ENCODE data around the gene PRRT1B.

Gene PRRT1B

DNA sequence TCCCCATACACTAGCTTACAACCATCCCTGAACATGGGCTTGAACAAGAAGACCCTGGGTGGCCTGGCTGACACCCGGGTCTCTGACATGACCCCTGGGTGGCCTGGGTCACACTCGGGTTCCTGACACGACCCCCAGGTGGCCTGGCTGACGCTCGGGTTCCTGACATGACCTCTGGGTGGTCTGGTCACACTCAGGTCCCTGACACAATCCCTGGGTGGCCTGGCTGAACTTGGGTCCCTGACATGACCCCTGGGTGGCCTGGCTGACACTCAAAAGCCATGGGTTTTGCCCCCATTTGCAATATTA, 38.0 kb downstream of the PRRT1B start:
- Histone ChIP-seq H3K27ac (ENCODE audit: low read length) (no peak overlapping the region), H3K4me3 (ENCODE audit: low read length in 2 of 2) (no peak overlapping the region), H3K36me3 (ENCODE audit: control insufficient read depth in 2 of 2, insufficient read depth in 2 of 2, low read length in 2 of 2) (peaks cover 37 to 51% of the 10 kb centered on the region in 2 donors), H3K9ac (ENCODE audit: low read length in 2 of 2) (no peak overlapping the region), H3K4me1 (ENCODE audit: control insufficient read depth, insufficient read depth, low read length) (no peaks in the 10 kb centered on the region), H3K27me3 (ENCODE audit: control insufficient read depth in 1 of 2, insufficient read depth in 2 of 2, low read length in 2 of 2) (no peaks in the 10 kb centered on the region), H3K9me3 (ENCODE audit: control insufficient read depth in 2 of 2, low read length in 2 of 2) (no peaks in the 10 kb centered on the region)

DNA sequence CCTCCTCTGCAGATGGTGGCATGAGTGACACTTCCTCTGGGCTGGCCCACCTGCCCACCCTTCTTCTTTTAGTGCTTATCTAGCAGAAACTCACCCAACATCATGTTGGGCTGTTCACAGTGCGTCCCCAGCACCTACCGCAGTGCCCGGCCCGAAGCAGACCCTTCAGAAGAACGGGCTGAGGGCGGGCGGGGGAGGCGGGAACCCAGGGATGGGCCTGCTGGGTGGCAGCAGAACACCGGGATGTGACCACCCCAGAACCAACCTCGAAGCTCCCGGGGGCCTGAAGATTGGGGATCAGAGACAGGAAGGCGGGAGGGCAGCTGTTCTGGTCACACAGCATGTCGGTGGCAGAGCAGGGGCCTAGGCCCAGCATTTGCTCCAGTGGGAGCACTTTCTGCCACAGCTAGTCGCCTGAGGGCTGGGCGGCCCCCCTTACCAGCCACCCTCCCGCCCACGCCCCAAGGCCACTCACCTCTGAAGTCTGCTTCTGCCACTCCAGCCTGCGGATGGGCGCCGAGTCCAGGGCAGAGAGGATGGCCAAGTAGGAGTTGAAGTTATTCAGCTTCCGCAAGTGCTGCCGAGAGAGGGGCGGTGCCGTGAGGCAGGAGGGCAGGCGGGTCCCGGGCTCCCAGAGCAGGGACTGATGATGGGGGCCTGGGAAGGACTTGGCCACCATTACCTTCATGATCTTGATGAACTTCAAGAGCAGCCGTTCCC, 38.7 kb downstream of the PRRT1B start:
- Histone ChIP-seq H3K27me3 (ENCODE audit: control insufficient read depth in 1 of 2, insufficient read depth in 2 of 2, low read length in 2 of 2) (no peaks in the 10 kb centered on the region), H3K36me3 (ENCODE audit: control insufficient read depth in 2 of 2, insufficient read depth in 2 of 2, low read length in 2 of 2) (peaks cover 38 to 58% of the 10 kb centered on the region in 2 donors), H3K27ac (ENCODE audit: low read length) (no peak overlapping the region), H3K9ac (ENCODE audit: low read length in 2 of 2) (no peak overlapping the region), H3K4me3 (ENCODE audit: low read length in 2 of 2) (no peak overlapping the region), H3K9me3 (ENCODE audit: control insufficient read depth in 2 of 2, low read length in 2 of 2) (no peaks in the 10 kb centered on the region), H3K4me1 (ENCODE audit: control insufficient read depth, insufficient read depth, low read length) (no peaks in the 10 kb centered on the region)

DNA sequence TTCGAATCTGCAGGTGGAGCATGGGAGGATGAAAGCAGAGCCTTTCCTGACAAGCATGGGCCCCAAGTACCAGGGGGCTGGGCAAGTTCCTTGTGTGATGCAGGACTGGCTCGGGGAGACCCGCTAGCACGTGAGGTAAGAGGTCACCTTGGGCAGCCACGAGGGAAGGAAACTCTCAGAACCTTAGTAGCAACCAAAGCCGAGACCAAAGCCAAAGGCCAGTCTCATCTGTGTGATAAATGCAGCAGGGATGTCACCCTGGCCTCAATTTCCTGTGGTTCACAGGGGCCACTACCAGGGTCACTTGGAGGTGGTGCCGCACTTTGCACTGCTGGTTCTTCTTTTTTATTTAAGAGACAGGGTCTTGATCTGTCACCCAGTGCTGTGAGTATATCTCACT, 39.5 kb downstream of the PRRT1B start:
- Histone ChIP-seq H3K27ac (ENCODE audit: low read length) (no peak overlapping the region), H3K27me3 (ENCODE audit: control insufficient read depth in 1 of 2, insufficient read depth in 2 of 2, low read length in 2 of 2) (no peaks in the 10 kb centered on the region), H3K9me3 (ENCODE audit: control insufficient read depth in 2 of 2, low read length in 2 of 2) (no peaks in the 10 kb centered on the region), H3K4me1 (ENCODE audit: control insufficient read depth, insufficient read depth, low read length) (no peaks in the 10 kb centered on the region), H3K9ac (ENCODE audit: low read length in 2 of 2) (no peak overlapping the region), H3K36me3 (ENCODE audit: control insufficient read depth in 2 of 2, insufficient read depth in 2 of 2, low read length in 2 of 2) (peaks cover 34 to 61% of the 10 kb centered on the region in 2 donors), H3K4me3 (ENCODE audit: low read length in 2 of 2) (no peak overlapping the region)

DNA sequence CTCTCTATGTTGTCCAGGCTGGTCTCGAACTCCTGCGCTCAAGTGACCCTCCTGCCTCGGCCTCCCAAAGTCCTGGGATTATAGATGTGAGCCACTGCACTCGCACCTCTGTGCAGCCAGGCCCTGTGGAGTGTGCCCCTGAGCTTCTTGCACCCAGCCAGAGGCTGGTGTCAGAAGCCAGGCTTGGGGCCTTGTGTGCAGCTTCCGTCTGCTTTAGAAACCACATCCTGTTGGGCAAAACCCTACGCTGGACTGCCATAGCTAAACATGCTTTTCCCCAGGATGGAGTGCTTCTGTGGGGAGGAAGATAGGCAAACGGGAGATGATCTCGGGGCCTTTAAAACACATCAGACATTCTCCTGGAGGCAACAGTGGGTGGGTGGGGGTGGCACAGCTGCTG, 40.1 kb downstream of the PRRT1B start:
- Histone ChIP-seq H3K4me1 (ENCODE audit: control insufficient read depth, insufficient read depth, low read length) (no peaks in the 10 kb centered on the region), H3K4me3 (ENCODE audit: low read length in 2 of 2) (no peak overlapping the region), H3K36me3 (ENCODE audit: control insufficient read depth in 2 of 2, insufficient read depth in 2 of 2, low read length in 2 of 2) (peaks cover 34 to 63% of the 10 kb centered on the region in 2 donors), H3K9me3 (ENCODE audit: control insufficient read depth in 2 of 2, low read length in 2 of 2) (no peaks in the 10 kb centered on the region), H3K9ac (ENCODE audit: low read length in 2 of 2) (no peak overlapping the region), H3K27ac (ENCODE audit: low read length) (no peak overlapping the region), H3K27me3 (ENCODE audit: control insufficient read depth in 1 of 2, insufficient read depth in 2 of 2, low read length in 2 of 2) (no peaks in the 10 kb centered on the region)

DNA sequence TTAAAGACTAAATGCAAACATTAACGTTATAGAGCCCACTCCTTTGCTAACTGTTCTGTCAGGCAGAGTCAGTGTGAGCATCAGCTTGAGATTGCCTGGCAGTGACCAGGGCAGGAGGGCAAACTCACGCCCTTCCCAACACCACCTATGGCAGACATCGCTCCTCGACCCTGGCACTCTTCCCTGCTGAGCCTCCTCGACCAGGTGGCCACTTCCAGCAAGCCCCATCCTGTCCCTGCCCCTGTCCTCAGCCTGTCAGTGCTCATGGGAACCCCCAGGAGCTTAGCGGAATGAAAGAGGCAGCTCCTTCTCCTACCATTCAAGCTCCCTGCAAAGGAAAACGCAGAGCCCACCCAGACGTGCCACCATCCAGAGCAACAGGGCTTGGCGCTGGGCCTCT, 42.0 kb downstream of the PRRT1B start:
- H3K27me3 ChIP-seq (ENCODE audit: control insufficient read depth in 1 of 2, insufficient read depth in 2 of 2, low read length in 2 of 2): no peaks in the 10 kb centered on the region
- H3K27ac ChIP-seq (ENCODE audit: low read length): no peak overlapping the region
- H3K9ac ChIP-seq (ENCODE audit: low read length in 2 of 2): no peak overlapping the region
- no peaks in the 10 kb centered on the region for H3K9me3 ChIP-seq (ENCODE audit: control insufficient read depth in 2 of 2, low read length in 2 of 2)
- peaks cover 33 to 55% of the 10 kb centered on the region in 2 donors for H3K36me3 ChIP-seq (ENCODE audit: control insufficient read depth in 2 of 2, insufficient read depth in 2 of 2, low read length in 2 of 2)
- H3K4me1 ChIP-seq (ENCODE audit: control insufficient read depth, insufficient read depth, low read length): no peaks in the 10 kb centered on the region
- no peak overlapping the region for H3K4me3 ChIP-seq (ENCODE audit: low read length in 2 of 2)

DNA sequence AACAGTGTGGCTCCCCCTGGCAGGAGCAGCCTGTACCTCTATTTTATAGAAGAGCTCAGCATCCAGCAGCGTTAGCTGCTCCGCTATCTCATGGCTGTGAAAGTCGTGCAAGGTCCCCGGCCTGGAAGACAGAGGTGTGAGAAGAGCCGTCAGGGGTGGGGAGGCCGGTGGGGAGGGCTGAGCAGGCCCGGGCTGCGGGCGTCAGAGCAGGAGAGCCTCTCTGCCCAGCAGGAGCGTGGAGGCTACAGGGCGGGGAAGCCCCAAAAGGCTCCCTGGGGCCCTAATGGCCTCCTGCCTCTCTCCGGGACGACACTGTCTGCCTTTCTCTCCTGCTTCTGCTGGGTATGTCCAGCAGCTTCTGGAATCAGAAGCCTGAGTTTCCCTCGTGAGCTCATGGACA, 42.6 kb downstream of the PRRT1B start:
- H3K9me3 ChIP-seq (ENCODE audit: control insufficient read depth in 2 of 2, low read length in 2 of 2): no peaks in the 10 kb centered on the region
- no peaks in the 10 kb centered on the region for H3K4me1 ChIP-seq (ENCODE audit: control insufficient read depth, insufficient read depth, low read length)
- no peaks in the 10 kb centered on the region for H3K27me3 ChIP-seq (ENCODE audit: control insufficient read depth in 1 of 2, insufficient read depth in 2 of 2, low read length in 2 of 2)
- no peak overlapping the region for H3K27ac ChIP-seq (ENCODE audit: low read length)
- H3K9ac ChIP-seq (ENCODE audit: low read length in 2 of 2): no peak overlapping the region
- no peak overlapping the region for H3K4me3 ChIP-seq (ENCODE audit: low read length in 2 of 2)
- peaks cover 29 to 52% of the 10 kb centered on the region in 2 donors for H3K36me3 ChIP-seq (ENCODE audit: control insufficient read depth in 2 of 2, insufficient read depth in 2 of 2, low read length in 2 of 2)

DNA sequence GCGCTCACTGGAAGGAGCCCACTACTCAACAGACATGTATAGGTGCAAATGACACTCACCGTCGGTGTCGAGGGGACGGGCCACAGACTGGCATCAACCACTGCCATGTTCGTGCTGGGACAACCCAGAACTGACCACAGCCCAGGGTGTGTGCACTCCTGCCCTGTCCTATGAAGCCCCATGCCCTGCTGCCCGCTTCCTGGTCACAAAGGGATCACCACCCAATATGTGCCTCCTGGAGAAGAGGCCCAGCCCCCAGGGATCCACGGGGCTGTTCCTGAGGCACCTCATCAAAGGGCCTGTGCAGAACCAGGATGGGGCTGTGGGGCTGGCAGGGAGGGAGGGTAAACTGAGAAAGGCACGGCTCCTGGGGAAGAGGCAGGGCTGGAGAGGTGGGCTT, 43.1 kb downstream of the PRRT1B start:
- no peaks in the 10 kb centered on the region for H3K9me3 ChIP-seq (ENCODE audit: control insufficient read depth in 2 of 2, low read length in 2 of 2)
- no peak overlapping the region for H3K9ac ChIP-seq (ENCODE audit: low read length in 2 of 2)
- H3K4me1 ChIP-seq (ENCODE audit: control insufficient read depth, insufficient read depth, low read length): no peaks in the 10 kb centered on the region
- H3K27me3 ChIP-seq (ENCODE audit: control insufficient read depth in 1 of 2, insufficient read depth in 2 of 2, low read length in 2 of 2): no peaks in the 10 kb centered on the region
- no peak overlapping the region for H3K4me3 ChIP-seq (ENCODE audit: low read length in 2 of 2)
- peaks cover 29 to 51% of the 10 kb centered on the region in 2 donors for H3K36me3 ChIP-seq (ENCODE audit: control insufficient read depth in 2 of 2, insufficient read depth in 2 of 2, low read length in 2 of 2)
- H3K27ac ChIP-seq (ENCODE audit: low read length): no peak overlapping the region

DNA sequence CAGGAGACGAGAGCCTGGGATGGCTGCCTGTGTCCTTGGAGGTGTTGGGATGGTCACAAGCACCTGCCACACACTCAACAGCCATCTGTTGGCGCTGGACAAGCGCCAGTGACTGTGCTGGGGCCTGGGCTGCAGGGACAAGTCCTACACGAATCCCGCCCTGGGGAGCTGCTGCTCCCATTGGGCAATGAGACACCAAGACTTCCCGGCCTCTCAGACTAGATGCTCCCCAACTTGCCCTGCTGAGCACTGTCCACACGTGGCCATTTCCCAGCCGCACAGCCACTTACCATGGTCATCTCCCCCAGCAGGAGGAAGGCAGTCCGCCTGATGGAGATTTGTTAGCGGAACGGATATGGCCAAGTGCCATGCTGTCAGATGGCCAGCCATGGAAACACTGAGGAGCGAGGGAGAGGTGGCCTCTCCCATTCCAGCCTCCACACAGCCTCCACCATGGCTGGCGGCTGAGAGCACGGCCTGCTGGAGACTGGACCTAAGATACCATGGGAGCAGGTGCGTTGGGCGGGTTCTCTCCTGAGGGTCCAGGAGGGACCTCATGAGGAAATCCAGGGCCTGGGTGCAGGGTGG, 43.9 kb downstream of the PRRT1B start:
- no peak overlapping the region for H3K27ac ChIP-seq (ENCODE audit: low read length)
- no peak overlapping the region for H3K9ac ChIP-seq (ENCODE audit: low read length in 2 of 2)
- H3K9me3 ChIP-seq (ENCODE audit: control insufficient read depth in 2 of 2, low read length in 2 of 2): no peaks in the 10 kb centered on the region
- no peaks in the 10 kb centered on the region for H3K27me3 ChIP-seq (ENCODE audit: control insufficient read depth in 1 of 2, insufficient read depth in 2 of 2, low read length in 2 of 2)
- no peak overlapping the region for H3K4me3 ChIP-seq (ENCODE audit: low read length in 2 of 2)
- H3K36me3 ChIP-seq (ENCODE audit: control insufficient read depth in 2 of 2, insufficient read depth in 2 of 2, low read length in 2 of 2): peaks cover 32 to 47% of the 10 kb centered on the region in 2 donors
- no peaks in the 10 kb centered on the region for H3K4me1 ChIP-seq (ENCODE audit: control insufficient read depth, insufficient read depth, low read length)

DNA sequence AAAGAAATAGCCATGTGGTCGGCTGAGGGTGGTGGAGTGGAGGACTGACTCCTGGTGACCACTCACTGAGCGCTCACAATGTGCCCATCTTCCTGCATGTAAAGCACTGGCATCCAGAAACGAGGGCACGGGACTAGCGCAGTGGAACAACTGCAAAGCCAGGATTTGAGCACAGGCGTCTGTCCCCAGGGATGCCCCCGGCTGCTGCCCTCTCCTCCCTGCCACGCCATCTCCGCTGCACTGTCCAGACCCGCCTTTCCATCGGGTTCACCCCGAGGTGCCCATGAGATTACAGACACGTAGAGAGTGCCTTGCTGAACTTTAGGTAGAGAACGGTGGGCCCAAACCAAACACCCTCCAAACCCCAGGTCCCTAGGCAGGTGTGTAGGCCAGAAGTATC, 44.7 kb downstream of the PRRT1B start:
- Histone ChIP-seq H3K4me3 (ENCODE audit: low read length in 2 of 2) (no peak overlapping the region), H3K4me1 (ENCODE audit: control insufficient read depth, insufficient read depth, low read length) (no peaks in the 10 kb centered on the region), H3K9me3 (ENCODE audit: control insufficient read depth in 2 of 2, low read length in 2 of 2) (no peaks in the 10 kb centered on the region), H3K27me3 (ENCODE audit: control insufficient read depth in 1 of 2, insufficient read depth in 2 of 2, low read length in 2 of 2) (no peaks in the 10 kb centered on the region), H3K36me3 (ENCODE audit: control insufficient read depth in 2 of 2, insufficient read depth in 2 of 2, low read length in 2 of 2) (peaks cover 35 to 45% of the 10 kb centered on the region in 2 donors), H3K27ac (ENCODE audit: low read length) (no peak overlapping the region), H3K9ac (ENCODE audit: low read length in 2 of 2) (no peak overlapping the region)

DNA sequence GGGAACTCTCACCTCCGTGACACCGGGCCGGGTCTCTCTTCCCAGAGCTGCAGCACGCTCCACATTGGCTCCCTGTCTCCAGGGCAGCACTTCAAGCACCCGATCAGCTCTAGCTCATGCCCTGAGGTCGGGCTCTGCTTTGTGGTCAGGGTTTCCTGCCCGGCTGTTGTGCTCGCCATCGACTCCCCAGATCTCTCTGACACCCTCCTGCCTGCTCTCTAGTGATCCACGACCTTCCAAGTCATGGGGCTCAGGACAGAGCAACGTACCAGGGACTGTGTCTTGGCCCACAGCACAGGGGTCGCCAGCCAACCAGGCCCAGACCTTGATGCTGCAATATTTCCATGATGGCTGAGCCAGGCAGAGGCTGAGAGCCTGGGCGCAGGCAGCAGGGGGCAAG, 45.1 kb downstream of the PRRT1B start:
- no peak overlapping the region for H3K27ac ChIP-seq (ENCODE audit: low read length)
- H3K36me3 ChIP-seq (ENCODE audit: control insufficient read depth in 2 of 2, insufficient read depth in 2 of 2, low read length in 2 of 2): peaks cover 33 to 46% of the 10 kb centered on the region in 2 donors
- no peak overlapping the region for H3K4me3 ChIP-seq (ENCODE audit: low read length in 2 of 2)
- H3K4me1 ChIP-seq (ENCODE audit: control insufficient read depth, insufficient read depth, low read length): no peaks in the 10 kb centered on the region
- H3K9me3 ChIP-seq (ENCODE audit: control insufficient read depth in 2 of 2, low read length in 2 of 2): no peaks in the 10 kb centered on the region
- no peak overlapping the region for H3K9ac ChIP-seq (ENCODE audit: low read length in 2 of 2)
- H3K27me3 ChIP-seq (ENCODE audit: control insufficient read depth in 1 of 2, insufficient read depth in 2 of 2, low read length in 2 of 2): no peaks in the 10 kb centered on the region
